SK-N-SH treated with all-trans-retinoic acid at 6 μM for 48 hours (cell line): ENCODE measurements around the gene DIP2B.
"Not testable (repeated sequence)": the region's sequence is repeated elsewhere in the genome, so short reads cannot be mapped to it uniquely, and the experiment has no call there.

Source experiments
- ATAC-seq: fragments of 200-7000 bp; cut with Tn5 transposase; 3 replicates; pipeline ENCODE4 v1.9.1; 2020; ENCODE audit warnings: mild to moderate bottlenecking, moderate library complexity
- ARNTL ChIP-seq: fragments of 450-650 bp; formaldehyde crosslinking; IDR thresholded peaks from 2 replicates; pipeline ENCODE4 v1.5.0; 2020; ENCODE audit warnings: low read depth, mild to moderate bottlenecking, moderate library complexity, borderline replicate concordance
- BACH2 ChIP-seq: fragments of 250-450 bp; sonication (Bioruptor Pico); IDR thresholded peaks from 2 replicates; pipeline ENCODE4 v1.9.0; 2021; ENCODE audit warnings: mild to moderate bottlenecking, borderline replicate concordance
- CSDC2 ChIP-seq: fragments of 250-450 bp; sonication (Bioruptor Pico); IDR thresholded peaks from 2 replicates; pipeline ENCODE4 v1.5.0; 2020; ENCODE audit warnings: mild to moderate bottlenecking, moderate library complexity
- CSRNP3 ChIP-seq: fragments of 250-450 bp; sonication (Bioruptor Pico); IDR thresholded peaks from 2 replicates; pipeline ENCODE4 v1.5.1; 2021; ENCODE audit warnings: mild to moderate bottlenecking, moderate library complexity
- GLIS3 ChIP-seq: fragments of 250-450 bp; sonication (Bioruptor Pico); IDR thresholded peaks from 2 replicates; pipeline ENCODE4 v1.5.0; 2020; ENCODE audit warnings: mild to moderate bottlenecking, moderate library complexity
- ISL1 ChIP-seq: fragments of 250-450 bp; sonication (Bioruptor Pico); IDR thresholded peaks from 2 replicates; pipeline ENCODE4 v2.1.2; 2022; ENCODE audit warnings: mild to moderate bottlenecking, moderate library complexity
- OSR1 ChIP-seq: fragments of 250-450 bp; sonication (Bioruptor Pico); IDR thresholded peaks from 2 replicates; pipeline ENCODE4 v1.8.0; 2022; ENCODE audit warnings: moderate library complexity, mild to moderate bottlenecking, inconsistent platforms
- PATZ1 ChIP-seq: fragments of 250-450 bp; sonication (Bioruptor Pico); IDR thresholded peaks from 2 replicates; pipeline ENCODE4 v1.8.0; 2020; ENCODE audit warnings: mild to moderate bottlenecking, moderate library complexity, borderline replicate concordance
- POU6F1 ChIP-seq: fragments of 250-450 bp; sonication (Bioruptor Pico); IDR thresholded peaks from 2 replicates; pipeline ENCODE4 v1.8.0; 2021; ENCODE audit warnings: low read depth, mild to moderate bottlenecking, moderate library complexity, borderline replicate concordance
- PPARA ChIP-seq: fragments of 250-450 bp; sonication (Bioruptor Pico); IDR thresholded peaks from 2 replicates; pipeline ENCODE4 v1.5.0; 2020; ENCODE audit warnings: mild to moderate bottlenecking, borderline replicate concordance
- RARB ChIP-seq: fragments of 250-450 bp; sonication (Bioruptor Pico); IDR thresholded peaks from 2 replicates; pipeline ENCODE4 v1.8.0; 2021; ENCODE audit warnings: mild to moderate bottlenecking, moderate library complexity
- SNAI2 ChIP-seq: fragments of 250-450 bp; sonication (Bioruptor Pico); IDR thresholded peaks from 2 replicates; pipeline ENCODE4 v1.5.0; 2020; ENCODE audit warnings: mild to moderate bottlenecking, moderate library complexity
- TCF4 ChIP-seq: fragments of 250-450 bp; sonication (Bioruptor Pico); IDR thresholded peaks from 2 replicates; pipeline ENCODE4 v1.8.0; 2021; ENCODE audit warnings: mild to moderate bottlenecking, moderate library complexity, borderline replicate concordance
- TOX ChIP-seq: fragments of 250-450 bp; sonication (Bioruptor Pico); IDR thresholded peaks from 2 replicates; pipeline ENCODE4 v1.8.0; 2021; ENCODE audit warnings: mild to moderate bottlenecking, moderate library complexity, borderline replicate concordance
- ZFP3 ChIP-seq: fragments of 250-450 bp; sonication (Bioruptor Pico); IDR thresholded peaks from 2 replicates; pipeline ENCODE4 v1.5.0; 2020; ENCODE audit warnings: mild to moderate bottlenecking, moderate library complexity
- ZFP30 ChIP-seq: fragments of 450-650 bp; formaldehyde crosslinking; IDR thresholded peaks from 2 replicates; pipeline ENCODE4 v1.5.0; 2022; ENCODE audit warnings: mild to moderate bottlenecking, moderate library complexity
- ZNF565 ChIP-seq: fragments of 450-650 bp; formaldehyde crosslinking; conservative IDR thresholded peaks from 2 replicates; pipeline ENCODE4 v1.5.0; 2020; ENCODE audit warnings: low read depth, mild to moderate bottlenecking, moderate library complexity
- ZNF70 ChIP-seq: fragments of 450-650 bp; formaldehyde crosslinking; IDR thresholded peaks from 2 replicates; pipeline ENCODE4 v1.5.0; 2020; ENCODE audit warnings: mild to moderate bottlenecking, moderate library complexity
- ZNF8 ChIP-seq: fragments of 450-650 bp; formaldehyde crosslinking; IDR thresholded peaks from 2 replicates; pipeline ENCODE4 v1.5.0; 2020; ENCODE audit warnings: mild to moderate bottlenecking, moderate library complexity
- TF ChIP-seq, protein P1 (sequence below): fragments of 250-450 bp; sonication (Bioruptor Pico); IDR thresholded peaks from 2 replicates; pipeline ENCODE4 v1.5.1; 2020; ENCODE audit warnings: low read depth, mild to moderate bottlenecking, moderate library complexity

The DIP2B gene

GRCh38 chr12:50765095-50765911, 260.5 kb downstream of the DIP2B start:
- TF ChIP-seq PPARA, result no peak
- no peak for TF ChIP-seq BACH2 (CRISPR knock-in tag)
- TF ChIP-seq GLIS3 (CRISPR knock-in tag), result no peak
- no peak for TF ChIP-seq TCF4
- TF ChIP-seq ZNF565 (CRISPR knock-in tag), result no peak
- no peak for TF ChIP-seq POU6F1 (CRISPR knock-in tag)
- TF ChIP-seq CSRNP3 (CRISPR knock-in tag), result no peak
- TF ChIP-seq SNAI2 (CRISPR knock-in tag), result no peak
- no peak for TF ChIP-seq ISL1 (CRISPR knock-in tag)
- TF ChIP-seq OSR1 (CRISPR knock-in tag), result no peak
- no peak for TF ChIP-seq CSDC2 (CRISPR knock-in tag)
- no peak for TF ChIP-seq ZFP30
- no peak for TF ChIP-seq PATZ1 (CRISPR knock-in tag)
- no peak for TF ChIP-seq ZNF8 (CRISPR knock-in tag)
- no peak for TF ChIP-seq ZNF70 (CRISPR knock-in tag)
- TF ChIP-seq, protein P1, sequence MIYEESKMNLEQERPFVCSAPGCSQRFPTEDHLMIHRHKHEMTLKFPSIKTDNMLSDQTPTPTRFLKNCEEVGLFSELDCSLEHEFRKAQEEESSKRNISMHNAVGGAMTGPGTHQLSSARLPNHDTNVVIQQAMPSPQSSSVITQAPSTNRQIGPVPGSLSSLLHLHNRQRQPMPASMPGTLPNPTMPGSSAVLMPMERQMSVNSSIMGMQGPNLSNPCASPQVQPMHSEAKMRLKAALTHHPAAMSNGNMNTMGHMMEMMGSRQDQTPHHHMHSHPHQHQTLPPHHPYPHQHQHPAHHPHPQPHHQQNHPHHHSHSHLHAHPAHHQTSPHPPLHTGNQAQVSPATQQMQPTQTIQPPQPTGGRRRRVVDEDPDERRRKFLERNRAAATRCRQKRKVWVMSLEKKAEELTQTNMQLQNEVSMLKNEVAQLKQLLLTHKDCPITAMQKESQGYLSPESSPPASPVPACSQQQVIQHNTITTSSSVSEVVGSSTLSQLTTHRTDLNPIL (CRISPR knock-in tag), result no peak
- no peak for TF ChIP-seq ZFP3 (CRISPR knock-in tag)
- no peak for TF ChIP-seq TOX (CRISPR knock-in tag)
- no peak for TF ChIP-seq RARB (CRISPR knock-in tag)
- no peak for TF ChIP-seq ARNTL (CRISPR knock-in tag)
- TF ChIP-seq, all 23 proteins: peak for 0
- peak; percentile 64 for ATAC-seq

- no peak for ATAC-seq
- no peak for TF ChIP-seq CSDC2 (CRISPR knock-in tag)
- TF ChIP-seq OSR1 (CRISPR knock-in tag), result no peak
- no peak for TF ChIP-seq ZFP30
- TF ChIP-seq GLIS3 (CRISPR knock-in tag), result no peak
- no peak for TF ChIP-seq ISL1 (CRISPR knock-in tag)
- TF ChIP-seq TOX (CRISPR knock-in tag), result no peak
- TF ChIP-seq BACH2 (CRISPR knock-in tag), result no peak
- no peak for TF ChIP-seq SNAI2 (CRISPR knock-in tag)
- TF ChIP-seq POU6F1 (CRISPR knock-in tag), result no peak
- no peak for TF ChIP-seq PATZ1 (CRISPR knock-in tag)
- no peak for TF ChIP-seq TCF4
- TF ChIP-seq ZNF8 (CRISPR knock-in tag), result no peak
- TF ChIP-seq, protein P1 (CRISPR knock-in tag), result no peak
- TF ChIP-seq CSRNP3 (CRISPR knock-in tag), result no peak
- no peak for TF ChIP-seq ZNF565 (CRISPR knock-in tag)
- no peak for TF ChIP-seq ARNTL (CRISPR knock-in tag)
- TF ChIP-seq ZFP3 (CRISPR knock-in tag), result no peak
- TF ChIP-seq PPARA, result no peak
- no peak for TF ChIP-seq RARB (CRISPR knock-in tag)
These were observed 263.6 kb downstream of the DIP2B start for GRCh38 chr12:50768391-50768790.

GRCh38 chr12:50768813-50769212, 264.0 kb downstream of the DIP2B start:
- ATAC-seq, result not testable (repeated sequence)
